IMR-90 (cell line): ENCODE data around the gene BRD8. TPM values are rescaled to one million over a fixed set of nuclear protein-coding genes. Genes with fewer than 3 reads are reported as not detected.
"Not testable (repeated sequence)": the region's sequence is repeated elsewhere in the genome, so short reads cannot be mapped to it uniquely, and the experiment has no call there.

Experiments
- ATAC-seq: fragments of 200-7000 bp; cut with Tn5 transposase; 2 replicates; pipeline ENCODE4 v1.9.1; 2020; ENCODE audit warnings: low read depth, mild to moderate bottlenecking, moderate library complexity
- BruUV-seq: library from RNA; stranded (reverse); fragments of 400-500 nt; replicated peaks from 2 replicates; lab custom pipeline; 2021; lab: Mats Ljungman, UMichigan
- CTCF ChIA-PET: fragments of 300-600 bp; formaldehyde crosslinking; extraction: SDS; loops from one replicate; lab custom pipeline; 2021; ENCODE audit warnings: antibody characterized with exemption; lab: Yijun Ruan, JAX
- POLR2A ChIA-PET: fragments of 300-600 bp; sonication (Branson Sonifier 250); formaldehyde crosslinking; loops from one replicate; lab custom pipeline; 2022; ENCODE audit warnings: antibody characterized with exemption; ENCODE audit not compliant: unreplicated experiment; lab: Charles Lee
- DNase-seq: peaks from one replicate; pipeline ENCODE4 v3.0.0; 2013
- H2AFZ ChIP-seq: replicated peaks from 2 replicates; pipeline ENCODE3; 2013; ENCODE audit warnings: low read length, mild to moderate bottlenecking; ENCODE audit not compliant: poor library complexity
- H2AK5ac ChIP-seq: 2 replicates; pipeline ENCODE4 v1.6.1; 2013; ENCODE audit warnings: low read depth, low read length, inconsistent platforms
- H2AK9ac ChIP-seq: replicated peaks from 2 replicates; pipeline ENCODE3; 2013; ENCODE audit warnings: mild to moderate bottlenecking, low read depth, low read length, moderate library complexity; ENCODE audit not compliant: poor library complexity
- H2BK120ac ChIP-seq: 2 replicates; pipeline ENCODE4 v1.6.1; 2013; ENCODE audit warnings: low read depth, low read length, inconsistent platforms
- H2BK15ac ChIP-seq: 3 replicates; pipeline ENCODE4 v1.6.1; 2013; ENCODE audit warnings: low read depth, low read length, inconsistent platforms
- H2BK20ac ChIP-seq: 2 replicates; pipeline ENCODE4 v1.6.1; 2013; ENCODE audit warnings: low read depth, mild to moderate bottlenecking, inconsistent platforms, low read length, moderate library complexity
- H2BK5ac ChIP-seq: 2 replicates; pipeline ENCODE4 v1.6.1; 2013; ENCODE audit warnings: mild to moderate bottlenecking, low read depth, low read length, inconsistent platforms; ENCODE audit not compliant: poor library complexity, severe bottlenecking
- H3K14ac ChIP-seq: replicated peaks from 2 replicates; pipeline ENCODE4 v1.6.1; 2013; ENCODE audit warnings: low read depth, low read length, inconsistent platforms
- H3K18ac ChIP-seq: 2 replicates; pipeline ENCODE4 v1.6.1; 2013; ENCODE audit warnings: low read depth, low read length, control low read depth
- H3K23ac ChIP-seq: 2 replicates; pipeline ENCODE4 v1.6.1; 2013; ENCODE audit warnings: low read depth, low read length, inconsistent platforms
- H3K27ac ChIP-seq: 2 replicates; pipeline ENCODE4 v1.5.1; 2013; ENCODE audit warnings: mild to moderate bottlenecking, control low read depth, low read length; ENCODE audit not compliant: insufficient read depth
- H3K27me3 ChIP-seq: 2 replicates; pipeline ENCODE4 v1.6.1; 2013; ENCODE audit warnings: low read length; ENCODE audit not compliant: control insufficient read depth, insufficient read depth
- H3K36me3 ChIP-seq: 2 replicates; pipeline ENCODE4 v1.6.1; 2013; ENCODE audit warnings: low read length, mixed read lengths; ENCODE audit not compliant: control insufficient read depth, insufficient read depth
- H3K4ac ChIP-seq: 2 replicates; pipeline ENCODE4 v1.6.1; 2013; ENCODE audit warnings: low read depth, low read length, inconsistent platforms
- H3K4me1 ChIP-seq: 2 replicates; pipeline ENCODE4 v1.6.1; 2013; ENCODE audit warnings: low read length, mixed read lengths; ENCODE audit not compliant: control insufficient read depth, insufficient read depth
- H3K4me2 ChIP-seq: 2 replicates; pipeline ENCODE4 v1.6.1; 2013; ENCODE audit warnings: low read depth, mild to moderate bottlenecking, control low read depth, low read length, moderate library complexity
- H3K4me3 ChIP-seq: 2 replicates; pipeline ENCODE4 v1.5.1; 2013; ENCODE audit warnings: low read depth, mild to moderate bottlenecking, control low read depth, low read length, moderate library complexity; ENCODE audit not compliant: insufficient read depth
- H3K56ac ChIP-seq: 2 replicates; pipeline ENCODE4 v1.6.1; 2013; ENCODE audit warnings: low read length, inconsistent platforms; ENCODE audit not compliant: insufficient read depth; ENCODE audit errors: extremely low read depth
- H3K79me1 ChIP-seq, 2 experiments: 2 replicates each; pipeline ENCODE4 v1.6.1; 2013; ENCODE audit warnings: low read length in 2 of 2, inconsistent platforms in 1 of 2, low read depth in 1 of 2
- H3K9ac ChIP-seq: 2 replicates; pipeline ENCODE4 v1.6.1; 2013; ENCODE audit warnings: low read depth, low read length, control low read depth
- H3K9me1 ChIP-seq: 2 replicates; pipeline ENCODE4 v1.6.1; 2013; ENCODE audit warnings: low read length, inconsistent platforms; ENCODE audit not compliant: insufficient read depth
- H3K9me3 ChIP-seq: 2 replicates; pipeline ENCODE4 v1.6.1; 2013; ENCODE audit warnings: low read length; ENCODE audit not compliant: control insufficient read depth, insufficient read depth
- H4K20me1 ChIP-seq: 2 replicates; pipeline ENCODE4 v1.6.1; 2013; ENCODE audit warnings: low read length, inconsistent platforms; ENCODE audit not compliant: insufficient read depth
- H4K5ac ChIP-seq: 2 replicates; pipeline ENCODE4 v1.6.1; 2013; ENCODE audit warnings: mild to moderate bottlenecking, low read depth, low read length, control low read depth
- H4K8ac ChIP-seq, 2 experiments: 2 replicates each; pipeline ENCODE4 v1.6.1; 2013; ENCODE audit warnings: low read depth in 2 of 2, low read length in 2 of 2, control low read depth in 1 of 2, inconsistent platforms in 1 of 2
- H4K91ac ChIP-seq: 2 replicates; pipeline ENCODE4 v1.6.1; 2013; ENCODE audit warnings: low read depth, low read length, inconsistent platforms; ENCODE audit not compliant: insufficient read depth
- WGBS, 2 experiments: methylation state at CpG; one replicate each; pipeline versions ENCODE4 v1.1.5 to v1.1.7; 2013; ENCODE audit warnings: missing lambda C conversion rate in 2 of 2; ENCODE audit not compliant: insufficient read length in 1 of 2; ENCODE audit errors: extremely low coverage in 2 of 2; 5-methylcytosine and 5-hydroxymethylcytosine counted together
- dilution Hi-C: fragments of 300-500 bp; cut with HindIII; formaldehyde crosslinking; loops from one replicate; pipeline ENCODE4 v1.14.3; 2018; ENCODE audit warnings: low sequenced_read_pairs; ENCODE audit not compliant: unreplicated experiment
- in situ Hi-C: fragments of 300-500 bp; cut with MboI; formaldehyde crosslinking; loops from 3 replicates; pipeline ENCODE4 v1.14.3; 2019; ENCODE audit warnings: low sequenced_read_pairs, inconsistent platforms, mixed read lengths
- intact Hi-C: fragments of 100-400 bp; cut with micrococcal nuclease; formaldehyde crosslinking; loops from 2 replicates; pipeline ENCODE4 v1.10.0; 2022
- polyA plus RNA-seq, 3 experiments: library from polyadenylated mRNA; depleted of rRNA; stranded (reverse); fragments of >200 nt; gene quantifications; 2 replicates each; pipeline ENCODE4 v1.2.3, GENCODE V29; 2012; ENCODE audit warnings: low replicate concordance in 1 of 3
- total RNA-seq: library from RNA; depleted of rRNA; stranded (reverse); fragments of >200 nt; gene quantifications from 2 replicates; pipeline ENCODE4 v1.2.3, GENCODE V29; 2012

Gene BRD8
- total and polyA plus RNA-seq, 2 of the 4 experiments (the other 2 are of a cell fraction), result 36.9 to 43.6 TPM

- H3K14ac ChIP-seq, H3K36me3 ChIP-seq, H2BK120ac ChIP-seq, H3K9me3 ChIP-seq, H2AK5ac ChIP-seq, H3K4me3 ChIP-seq, H3K56ac ChIP-seq, POLR2A ChIA-PET, H3K23ac ChIP-seq, H4K20me1 ChIP-seq, ATAC-seq, H3K18ac ChIP-seq, H2BK15ac ChIP-seq, H2BK5ac ChIP-seq, intact Hi-C loops, H2BK20ac ChIP-seq, H3K27ac ChIP-seq, H3K9me1 ChIP-seq, H4K5ac ChIP-seq, H3K9ac ChIP-seq, H3K79me1 ChIP-seq, H3K4me2 ChIP-seq, dilution Hi-C loops, H4K91ac ChIP-seq, BruUV-seq, H2AK9ac ChIP-seq, H3K27me3 ChIP-seq, DNase-seq, H2AFZ ChIP-seq, CTCF ChIA-PET, H4K8ac ChIP-seq, H3K4ac ChIP-seq, H3K4me1 ChIP-seq: not testable (repeated sequence)
- in situ Hi-C loops, result loop anchor here (25.0 kb wide), 2 partner anchors 106 to 506 kb away; partner anchors contain the start of gene FAM13B
- WGBS, 2 experiments, result 67% methylated on average over 1 of the region's 6 CpGs; no CpG with 5 or more reads in 1 of the 2 experiments
These were observed 34.9 kb downstream of the BRD8 start for GRCh38 chr5:138143578-138143977.
